NB4 (cell line): ENCODE data around the gene SDF4.

ENCODE experiments used
- DNase-seq: peaks from one replicate; pipeline ENCODE4 v3.0.0; 2010; ENCODE audit warnings: low read depth
- H3K4me3 ChIP-seq: one replicate; pipeline ENCODE4 v1.5.1; 2011; ENCODE audit warnings: mild to moderate bottlenecking, low read depth, low read length, moderate library complexity
- CTCF ChIP-seq: IDR thresholded peaks from one replicate; pipeline ENCODE4 v1.5.1; 2012; ENCODE audit warnings: low read depth, low read length
- MAX ChIP-seq: IDR thresholded peaks from 2 replicates; pipeline ENCODE4 v1.6.1; 2011; ENCODE audit warnings: low read depth, low read length
- MYC ChIP-seq: IDR thresholded peaks from 2 replicates; pipeline ENCODE4 v1.6.1; 2011; ENCODE audit warnings: low read depth, low read length
- POLR2A ChIP-seq: IDR thresholded peaks from 2 replicates; pipeline ENCODE4 v1.6.1; 2011; ENCODE audit warnings: mild to moderate bottlenecking; ENCODE audit not compliant: insufficient read length; ENCODE audit errors: extremely low read depth

Gene SDF4

GRCh38 chr1:1205769-1206375, 25.9 kb downstream of the SDF4 start:
- H3K4me3 ChIP-seq: no peak overlapping the region
- no peak for TF ChIP-seq CTCF
- TF ChIP-seq POLR2A: no peak
- TF ChIP-seq MAX: no peak
- no peak for TF ChIP-seq MYC
- peak; percentile 50 for DNase-seq

- H3K4me3 ChIP-seq: no peak overlapping the region
- TF ChIP-seq CTCF: no peak
- peak; percentile 34 for DNase-seq
Measured at GRCh38 chr1:1204998-1205768, 26.6 kb downstream of the SDF4 start.

- TF ChIP-seq MAX: no peak
- TF ChIP-seq MYC: no peak
- TF ChIP-seq CTCF: no peak
- TF ChIP-seq POLR2A: no peak
- no peak overlapping the region for H3K4me3 ChIP-seq
- no peak for DNase-seq
Measured at GRCh38 chr1:1204425-1204920, 27.3 kb downstream of the SDF4 start.

GRCh38 chr1:1203561-1204424, 28.0 kb downstream of the SDF4 start:
- TF ChIP-seq POLR2A (no peak), MYC (no peak), CTCF (no peak), MAX (no peak)
- H3K4me3 ChIP-seq: no peak overlapping the region
- peak; percentile 72 for DNase-seq

- no peak overlapping the region for H3K4me3 ChIP-seq
- DNase-seq: no peak
- TF ChIP-seq MYC (no peak), MAX (no peak), CTCF (no peak), POLR2A (no peak)
Measured at GRCh38 chr1:1202831-1203560, 28.8 kb downstream of the SDF4 start.
